ENCODE measurements around the gene AUTS2.

DNA sequence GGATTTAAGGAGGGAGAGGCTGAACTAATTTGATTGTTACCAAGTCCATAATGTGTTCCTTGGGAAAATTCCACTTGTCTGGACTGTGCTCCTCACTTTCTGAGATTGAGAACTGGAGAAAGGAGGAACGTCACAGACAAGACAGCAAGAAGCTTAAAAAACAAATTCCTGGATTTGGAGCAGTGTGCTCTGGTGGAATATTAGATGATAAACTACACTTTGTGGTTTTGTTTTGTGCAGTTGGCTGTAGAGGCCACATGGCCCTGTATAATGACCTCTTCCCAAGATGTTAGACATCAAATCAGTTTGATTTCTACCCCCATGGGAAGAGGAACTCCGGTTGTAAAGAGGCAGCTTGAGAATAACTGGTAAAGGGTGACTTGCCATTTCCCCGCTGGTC lies 1112.4 kb downstream of the AUTS2 start:
- TF ChIP-seq, protein P1, sequence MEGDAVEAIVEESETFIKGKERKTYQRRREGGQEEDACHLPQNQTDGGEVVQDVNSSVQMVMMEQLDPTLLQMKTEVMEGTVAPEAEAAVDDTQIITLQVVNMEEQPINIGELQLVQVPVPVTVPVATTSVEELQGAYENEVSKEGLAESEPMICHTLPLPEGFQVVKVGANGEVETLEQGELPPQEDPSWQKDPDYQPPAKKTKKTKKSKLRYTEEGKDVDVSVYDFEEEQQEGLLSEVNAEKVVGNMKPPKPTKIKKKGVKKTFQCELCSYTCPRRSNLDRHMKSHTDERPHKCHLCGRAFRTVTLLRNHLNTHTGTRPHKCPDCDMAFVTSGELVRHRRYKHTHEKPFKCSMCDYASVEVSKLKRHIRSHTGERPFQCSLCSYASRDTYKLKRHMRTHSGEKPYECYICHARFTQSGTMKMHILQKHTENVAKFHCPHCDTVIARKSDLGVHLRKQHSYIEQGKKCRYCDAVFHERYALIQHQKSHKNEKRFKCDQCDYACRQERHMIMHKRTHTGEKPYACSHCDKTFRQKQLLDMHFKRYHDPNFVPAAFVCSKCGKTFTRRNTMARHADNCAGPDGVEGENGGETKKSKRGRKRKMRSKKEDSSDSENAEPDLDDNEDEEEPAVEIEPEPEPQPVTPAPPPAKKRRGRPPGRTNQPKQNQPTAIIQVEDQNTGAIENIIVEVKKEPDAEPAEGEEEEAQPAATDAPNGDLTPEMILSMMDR (IDR thresholded peaks at IDR 0.05), result no peak
- TF ChIP-seq, protein P2, sequence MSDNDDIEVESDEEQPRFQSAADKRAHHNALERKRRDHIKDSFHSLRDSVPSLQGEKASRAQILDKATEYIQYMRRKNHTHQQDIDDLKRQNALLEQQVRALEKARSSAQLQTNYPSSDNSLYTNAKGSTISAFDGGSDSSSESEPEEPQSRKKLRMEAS (CRISPR knock-in tag; IDR thresholded peaks at IDR 0.05), result no peak
- no peak for TF ChIP-seq SP1 (CRISPR knock-in tag; conservative IDR thresholded peaks at IDR 0.05)
- no peak for TF ChIP-seq GABPB1 (CRISPR knock-in tag; IDR thresholded peaks at IDR 0.05)
- TF ChIP-seq, protein P3, sequence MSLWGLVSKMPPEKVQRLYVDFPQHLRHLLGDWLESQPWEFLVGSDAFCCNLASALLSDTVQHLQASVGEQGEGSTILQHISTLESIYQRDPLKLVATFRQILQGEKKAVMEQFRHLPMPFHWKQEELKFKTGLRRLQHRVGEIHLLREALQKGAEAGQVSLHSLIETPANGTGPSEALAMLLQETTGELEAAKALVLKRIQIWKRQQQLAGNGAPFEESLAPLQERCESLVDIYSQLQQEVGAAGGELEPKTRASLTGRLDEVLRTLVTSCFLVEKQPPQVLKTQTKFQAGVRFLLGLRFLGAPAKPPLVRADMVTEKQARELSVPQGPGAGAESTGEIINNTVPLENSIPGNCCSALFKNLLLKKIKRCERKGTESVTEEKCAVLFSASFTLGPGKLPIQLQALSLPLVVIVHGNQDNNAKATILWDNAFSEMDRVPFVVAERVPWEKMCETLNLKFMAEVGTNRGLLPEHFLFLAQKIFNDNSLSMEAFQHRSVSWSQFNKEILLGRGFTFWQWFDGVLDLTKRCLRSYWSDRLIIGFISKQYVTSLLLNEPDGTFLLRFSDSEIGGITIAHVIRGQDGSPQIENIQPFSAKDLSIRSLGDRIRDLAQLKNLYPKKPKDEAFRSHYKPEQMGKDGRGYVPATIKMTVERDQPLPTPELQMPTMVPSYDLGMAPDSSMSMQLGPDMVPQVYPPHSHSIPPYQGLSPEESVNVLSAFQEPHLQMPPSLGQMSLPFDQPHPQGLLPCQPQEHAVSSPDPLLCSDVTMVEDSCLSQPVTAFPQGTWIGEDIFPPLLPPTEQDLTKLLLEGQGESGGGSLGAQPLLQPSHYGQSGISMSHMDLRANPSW (CRISPR knock-in tag; conservative IDR thresholded peaks at IDR 0.05; ENCODE audit: low read depth), result no peak
- TF ChIP-seq TEAD4 (CRISPR knock-in tag; IDR thresholded peaks at IDR 0.05), result no peak
- TF ChIP-seq, protein P4, sequence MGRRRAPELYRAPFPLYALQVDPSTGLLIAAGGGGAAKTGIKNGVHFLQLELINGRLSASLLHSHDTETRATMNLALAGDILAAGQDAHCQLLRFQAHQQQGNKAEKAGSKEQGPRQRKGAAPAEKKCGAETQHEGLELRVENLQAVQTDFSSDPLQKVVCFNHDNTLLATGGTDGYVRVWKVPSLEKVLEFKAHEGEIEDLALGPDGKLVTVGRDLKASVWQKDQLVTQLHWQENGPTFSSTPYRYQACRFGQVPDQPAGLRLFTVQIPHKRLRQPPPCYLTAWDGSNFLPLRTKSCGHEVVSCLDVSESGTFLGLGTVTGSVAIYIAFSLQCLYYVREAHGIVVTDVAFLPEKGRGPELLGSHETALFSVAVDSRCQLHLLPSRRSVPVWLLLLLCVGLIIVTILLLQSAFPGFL (CRISPR knock-in tag; IDR thresholded peaks at IDR 0.05; ENCODE audit: borderline replicate concordance), result no peak
- TF ChIP-seq, protein P5, sequence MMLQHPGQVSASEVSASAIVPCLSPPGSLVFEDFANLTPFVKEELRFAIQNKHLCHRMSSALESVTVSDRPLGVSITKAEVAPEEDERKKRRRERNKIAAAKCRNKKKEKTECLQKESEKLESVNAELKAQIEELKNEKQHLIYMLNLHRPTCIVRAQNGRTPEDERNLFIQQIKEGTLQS (CRISPR knock-in tag; conservative IDR thresholded peaks at IDR 0.05), result no peak
- TF ChIP-seq KAT7 (CRISPR knock-in tag; IDR thresholded peaks at IDR 0.05; ENCODE audit: borderline replicate concordance), result no peak
- no peak for TF ChIP-seq ZNF138 (CRISPR knock-in tag; conservative IDR thresholded peaks at IDR 0.05)
- TF ChIP-seq ZNF121 (CRISPR knock-in tag; IDR thresholded peaks at IDR 0.05), result no peak
